Gastrocnemius medialis (tissue), 4 donors: ENCODE measurements around the gene UGGT2. TPM values are rescaled to one million over a fixed set of nuclear protein-coding genes. Genes with fewer than 3 reads are reported as not detected.

ENCODE experiments used
- ATAC-seq, 2 donors: fragments of 150-250 bp; one replicate each; pipeline ENCODE4 v1.9.1; 2016
- DNase-seq, 2 donors: peaks; one replicate each; pipeline ENCODE4 v3.0.0-alpha.2; 2019
- H3K27ac ChIP-seq, 4 donors: fragments of 200-600 bp; sonication (generic); 1 replicate in 1 of 4; 2 replicates in 3 of 4; pipeline ENCODE4 v1.5.1; 2016 to 2018; ENCODE audit warnings: mild to moderate bottlenecking in 2 of 4, moderate library complexity in 1 of 4
- H3K27me3 ChIP-seq, 3 donors: fragments of 200-600 bp; sonication (generic) in 2 of 3; 1 replicate in 1 of 3; 2 replicates in 2 of 3; pipeline versions ENCODE4 v1.5.1 to v1.6.0; 2016 to 2019; ENCODE audit warnings: mild to moderate bottlenecking in 1 of 3, moderate library complexity in 1 of 3
- H3K36me3 ChIP-seq, 2 donors: fragments of 200-600 bp; sonication (generic) in 1 of 2; one replicate each; pipeline ENCODE4 v1.5.1; 2017 to 2018
- H3K4me1 ChIP-seq, 2 donors: fragments of 200-600 bp; sonication (generic) in 1 of 2; one replicate each; pipeline ENCODE4 v1.5.1; 2016 to 2017; ENCODE audit warnings: mild to moderate bottlenecking in 2 of 2
- H3K4me3 ChIP-seq, 4 donors: fragments of 200-600 bp; sonication (generic) in 3 of 4; 1 replicate in 1 of 4; 2 replicates in 3 of 4; pipeline ENCODE4 v1.5.1; 2016 to 2019; ENCODE audit warnings: mild to moderate bottlenecking in 2 of 4
- H3K9me3 ChIP-seq, 3 donors: fragments of 200-600 bp; sonication (generic) in 2 of 3; 1 replicate in 1 of 3; 2 replicates in 2 of 3; pipeline ENCODE4 v1.5.1; 2016 to 2019
- CTCF ChIP-seq, 5 experiments: fragments of 450-650 bp in 3 of 5; fragments of 200-600 bp in 2 of 5; sonication (generic) in 2 of 5; IDR thresholded peaks in 4 of 5; conservative IDR thresholded peaks in 1 of 5; 1 replicate in 4 of 5; 2 replicates in 1 of 5; pipeline ENCODE4 v1.5.1; 2016 to 2019; ENCODE audit warnings: antibody characterized with exemption in 5 of 5, mild to moderate bottlenecking in 3 of 5, moderate library complexity in 3 of 5
- POLR2A ChIP-seq, 2 donors: fragments of 450-650 bp; IDR thresholded peaks; one replicate each; pipeline ENCODE4 v1.6.1; 2017; ENCODE audit warnings: antibody characterized with exemption in 2 of 2, mild to moderate bottlenecking in 2 of 2, moderate library complexity in 2 of 2
- in situ Hi-C, 4 donors: fragments of 200-750 bp; cut with MboI; loops; one replicate each; pipeline versions ENCODE4 v1.15.0 to v1.8.0; 2017; ENCODE audit warnings: low sequenced_read_pairs in 4 of 4
- intact Hi-C: fragments of 100-400 bp; cut with DNase I; formaldehyde crosslinking; loops from one replicate; pipeline ENCODE4 v1.15.1; 2023; ENCODE audit warnings: low total_unique reads
- total RNA-seq, 4 donors: library from RNA; depleted of rRNA; stranded (reverse); fragments of >200 nt; gene quantifications; one replicate each; pipeline versions ENCODE4 v1.1.0 to v1.2.3, GENCODE V29; 2016

Gene UGGT2
- total RNA-seq, 4 donors from 2014 or later: 4.0 to 10.6 (median 6.8) TPM

- H3K36me3 ChIP-seq: no peaks in the 10 kb centered on the region
- peak overlapping the region; percentile 39 to 48 (median 46) for H3K4me3 ChIP-seq
- H3K9me3 ChIP-seq: no peaks in the 10 kb centered on the region
- intact Hi-C loops: no loop called here
- in situ Hi-C loops: no loop called here
- peaks cover 0 to 4% of the 10 kb centered on the region in 2 donors for H3K4me1 ChIP-seq
- no peak for TF ChIP-seq POLR2A (IDR thresholded peaks at IDR 0.05)
- TF ChIP-seq CTCF (IDR thresholded peaks at IDR 0.05 in 4 of 5, conservative IDR thresholded peaks at IDR 0.05 in 1 of 5): no peak
- H3K27ac ChIP-seq: no peak overlapping the region
- peak in 1 of 2 donors; percentile 33 for DNase-seq
- peaks cover 33 to 60% (median 49%) of the 10 kb centered on the region in 3 donors for H3K27me3 ChIP-seq
- peak; percentile 35 to 44 for ATAC-seq
Observed at GRCh38 chr13:96091164-96092117, 38.2 kb upstream of the UGGT2 start.

- no peak for TF ChIP-seq POLR2A (IDR thresholded peaks at IDR 0.05)
- no peak for TF ChIP-seq CTCF (IDR thresholded peaks at IDR 0.05 in 4 of 5, conservative IDR thresholded peaks at IDR 0.05 in 1 of 5)
- DNase-seq (no peak), ATAC-seq (peak; percentile 46 to 55)
- in situ Hi-C loops (no loop called here), intact Hi-C loops (no loop called here)
- H3K27ac ChIP-seq: no peak overlapping the region
- peaks cover 33 to 60% (median 49%) of the 10 kb centered on the region in 3 donors for H3K27me3 ChIP-seq
- peak overlapping the region; percentile 39 to 55 (median 50) for H3K4me3 ChIP-seq
- no peaks in the 10 kb centered on the region for H3K9me3 ChIP-seq
- peaks cover 0 to 4% of the 10 kb centered on the region in 2 donors for H3K4me1 ChIP-seq
- no peaks in the 10 kb centered on the region for H3K36me3 ChIP-seq
Observed at GRCh38 chr13:96090240-96091101, 37.3 kb upstream of the UGGT2 start.

GRCh38 chr13:96089749-96090239, 36.6 kb upstream of the UGGT2 start, which contains the start of gene HS6ST3:
HS6ST3 (plus strand) TSS chr13:96090107.
- Histone ChIP-seq H3K27me3 (peaks cover 33 to 63% (median 49%) of the 10 kb centered on the region in 3 donors), H3K4me3 (peak within 1 kb of the TSS; percentile 39 to 55 (median 50)), H3K36me3 (no peaks in the 10 kb centered on the region), H3K9me3 (no peaks in the 10 kb centered on the region), H3K4me1 (peaks cover 0 to 4% of the 10 kb centered on the region in 2 donors), H3K27ac (no peak within 1 kb of the TSS)
- TF ChIP-seq CTCF (IDR thresholded peaks at IDR 0.05 in 4 of 5, conservative IDR thresholded peaks at IDR 0.05 in 1 of 5) (no peak), POLR2A (IDR thresholded peaks at IDR 0.05) (peak in 1 of 2 donors; percentile 16)
- intact Hi-C loops (no loop called here), in situ Hi-C loops (no loop called here)
- ATAC-seq (peak; percentile 27 to 51), DNase-seq (peak in 1 of 2 donors; percentile 40)

GRCh38 chr13:96089139-96089538, 35.9 kb upstream of the UGGT2 start:
- Histone ChIP-seq H3K27ac (no peak overlapping the region), H3K9me3 (no peaks in the 10 kb centered on the region), H3K27me3 (peaks cover 31 to 56% (median 46%) of the 10 kb centered on the region in 3 donors), H3K4me3 (no peak overlapping the region), H3K4me1 (peaks cover 0 to 4% of the 10 kb centered on the region in 2 donors), H3K36me3 (no peaks in the 10 kb centered on the region)
- ATAC-seq (no peak), DNase-seq (no peak)
- in situ Hi-C loops (no loop called here), intact Hi-C loops (no loop called here)
- no peak for TF ChIP-seq CTCF (IDR thresholded peaks at IDR 0.05 in 4 of 5, conservative IDR thresholded peaks at IDR 0.05 in 1 of 5)
- no peak for TF ChIP-seq POLR2A (IDR thresholded peaks at IDR 0.05)
